SKM-1 (cell line): ENCODE data around the gene SLCO2A1.

Source experiments
- DNase-seq: peaks from one replicate; lab custom pipeline; 2025; ENCODE audit not compliant: unreplicated experiment; lab: John Stamatoyannopoulos, UW

Gene SLCO2A1

DNA sequence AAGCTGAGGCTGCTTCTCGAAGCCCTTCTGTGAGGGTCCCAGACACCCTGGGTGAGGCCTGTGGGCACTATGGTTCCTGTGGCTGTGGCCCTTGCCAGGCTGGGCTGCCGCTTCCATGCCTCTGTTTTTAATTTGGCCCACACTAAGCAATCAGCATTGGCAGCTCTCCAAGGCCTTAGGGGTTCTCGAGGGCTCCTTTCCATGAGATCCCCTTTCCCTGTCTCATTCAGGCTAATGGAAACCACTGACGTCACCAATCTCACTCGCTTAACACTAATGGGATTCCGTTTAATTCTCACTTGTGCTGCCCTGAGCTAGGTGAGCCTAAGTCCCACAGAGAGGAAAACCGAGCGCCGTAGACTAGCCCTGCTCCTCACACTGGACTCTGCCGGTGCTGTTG lies 73.8 kb downstream of the SLCO2A1 start:
- DNase-seq = no peak

DNA sequence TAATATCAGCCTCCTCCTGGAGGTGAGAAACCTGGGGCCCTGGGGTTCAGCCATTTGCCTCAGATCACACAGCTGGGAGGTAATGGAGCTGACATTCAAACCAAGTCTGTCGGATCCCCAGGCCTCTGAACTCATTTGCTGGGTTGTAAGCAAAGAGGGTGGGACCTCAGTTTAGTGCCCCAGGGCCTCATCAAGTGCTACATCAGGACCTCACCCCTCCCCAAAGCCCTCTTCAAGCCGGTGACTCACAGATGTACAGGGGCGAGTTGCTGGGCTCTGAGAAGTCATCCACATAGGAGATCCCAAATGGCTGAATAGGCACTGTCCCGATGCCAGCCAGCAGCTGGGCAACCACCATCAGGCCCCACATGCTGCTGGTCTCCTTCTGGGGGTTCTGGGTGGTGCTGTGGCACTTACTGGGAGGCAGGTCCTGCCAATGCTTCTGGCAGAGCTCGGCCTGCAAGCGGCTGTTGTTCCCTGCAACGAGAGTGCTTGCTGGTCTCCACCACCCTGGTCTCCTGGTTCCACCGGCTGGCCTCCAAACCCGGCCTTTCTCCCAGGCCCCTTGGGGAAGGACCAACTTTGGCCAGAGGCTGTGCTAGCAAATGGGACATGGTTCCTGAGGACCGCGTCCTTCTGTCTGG lies 74.9 kb downstream of the SLCO2A1 start:
- DNase-seq = no peak

DNA sequence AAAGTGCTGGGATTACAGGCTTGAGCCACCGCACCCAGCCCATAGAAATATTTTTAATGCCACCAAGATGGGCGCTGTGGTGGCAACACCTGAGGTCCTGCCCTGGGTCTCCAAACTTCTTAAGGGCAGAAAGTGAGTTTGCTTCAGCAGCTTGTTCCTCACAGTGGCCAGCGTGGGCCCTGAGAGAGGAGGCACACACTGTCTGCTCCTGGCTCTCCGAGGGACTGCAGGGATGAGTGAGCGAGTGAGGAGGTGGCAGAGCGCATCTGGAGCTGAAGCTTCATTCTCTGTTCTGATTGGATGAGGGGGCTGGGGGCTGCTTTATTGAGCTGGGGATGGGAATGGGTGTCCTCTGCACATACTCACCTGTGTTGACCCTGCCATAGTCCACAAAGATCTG lies 76.4 kb downstream of the SLCO2A1 start:
- no peak for DNase-seq

- no peak for DNase-seq
These were observed 80.3 kb downstream of the SLCO2A1 start for GRCh38 chr3:133949438-133949837.

GRCh38 chr3:133948996-133949395 lies 80.7 kb downstream of the SLCO2A1 start:
- no peak for DNase-seq

GRCh38 chr3:133948131-133948810 lies 81.5 kb downstream of the SLCO2A1 start:
- no peak for DNase-seq

DNA sequence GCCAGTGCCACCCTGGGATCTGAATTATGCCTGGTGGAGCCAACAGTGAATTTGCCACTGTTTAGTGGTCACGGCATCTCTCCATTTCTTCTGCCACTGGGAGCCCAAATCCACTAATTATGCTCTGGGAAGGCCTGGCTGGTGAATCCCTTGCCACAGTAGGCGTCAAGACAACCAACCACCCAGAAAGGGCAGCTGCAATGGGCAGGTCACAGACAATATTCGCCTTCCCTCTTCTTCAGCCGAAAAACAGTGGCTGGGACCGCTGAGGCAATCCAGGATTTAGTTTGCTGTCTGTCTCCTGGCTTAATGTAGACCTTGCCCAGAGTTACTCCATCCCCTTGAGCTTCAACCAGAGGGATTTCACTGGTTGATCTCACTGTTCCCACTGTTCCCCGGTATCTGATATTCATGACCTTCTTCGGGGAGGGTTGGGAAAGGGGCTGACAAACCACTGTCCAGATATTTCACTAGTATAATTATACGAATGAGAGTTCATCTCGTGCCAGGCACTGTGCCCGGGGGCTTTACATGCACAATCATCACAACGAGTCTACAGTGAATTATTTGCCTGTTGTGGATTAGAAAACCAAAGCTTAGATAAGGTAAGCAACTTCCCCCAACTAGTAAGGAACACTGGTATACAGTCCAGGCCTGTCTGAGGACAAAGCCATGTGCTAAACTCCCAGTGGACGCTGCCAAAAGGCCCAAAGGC lies 84.2 kb downstream of the SLCO2A1 start:
- DNase-seq = no peak

DNA sequence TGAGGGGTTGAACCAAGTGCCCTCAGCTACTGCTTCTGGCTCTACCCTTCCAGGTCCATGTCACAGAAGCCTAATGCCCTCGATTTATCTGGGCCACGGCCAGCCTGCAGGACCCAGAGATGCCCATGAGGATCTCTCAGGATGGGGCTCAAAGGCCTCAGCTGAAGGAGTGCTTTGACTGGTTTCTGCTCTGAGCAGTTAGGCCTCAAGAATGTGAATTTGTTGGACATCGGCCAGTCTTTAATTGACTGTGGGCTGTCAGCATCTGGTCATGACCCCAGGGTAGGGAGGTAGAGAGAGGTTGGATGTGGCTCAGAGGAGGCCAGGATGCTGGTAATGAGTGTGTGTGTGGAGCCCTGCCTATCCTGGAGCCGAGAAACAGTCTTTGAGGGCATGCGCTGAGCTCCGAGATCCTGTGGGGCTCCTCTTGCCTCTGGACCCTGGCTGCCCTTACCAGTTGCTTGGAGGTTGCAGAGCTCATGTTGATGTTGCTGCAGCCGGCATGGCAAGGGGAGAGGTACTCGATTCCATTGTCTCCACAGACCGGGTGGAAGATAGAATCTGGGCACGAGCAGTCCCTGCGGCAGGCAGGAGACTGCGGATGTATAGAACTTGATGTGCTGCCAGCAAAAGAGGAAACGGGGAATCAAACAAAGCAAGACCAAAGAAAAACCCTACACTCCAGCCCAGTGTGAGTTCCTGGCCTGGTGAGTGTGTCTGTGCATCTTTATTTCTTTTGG lies 84.9 kb downstream of the SLCO2A1 start:
- DNase-seq = no peak

DNA sequence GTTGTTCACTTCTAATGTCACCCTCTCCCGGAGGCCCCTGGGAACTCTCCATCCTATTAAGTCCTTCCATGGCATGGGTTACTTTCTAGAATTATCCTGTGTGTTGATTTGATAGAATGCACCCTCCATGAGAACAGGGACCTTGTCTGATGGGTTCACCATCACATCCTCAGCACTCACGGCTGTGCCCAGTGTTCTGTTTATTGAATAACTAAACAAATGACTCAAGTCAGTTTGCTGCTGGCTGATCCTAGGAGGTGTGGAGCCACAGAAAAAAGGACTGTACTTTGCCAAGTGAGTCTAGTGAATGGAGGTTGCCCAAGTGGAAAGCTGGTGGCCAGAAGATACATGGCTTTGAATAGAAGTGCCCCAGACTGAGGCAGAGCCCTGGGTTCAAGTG lies 85.5 kb downstream of the SLCO2A1 start:
- DNase-seq = no peak

- DNase-seq = no peak
These were observed 86.0 kb downstream of the SLCO2A1 start for GRCh38 chr3:133943639-133944141.

DNA sequence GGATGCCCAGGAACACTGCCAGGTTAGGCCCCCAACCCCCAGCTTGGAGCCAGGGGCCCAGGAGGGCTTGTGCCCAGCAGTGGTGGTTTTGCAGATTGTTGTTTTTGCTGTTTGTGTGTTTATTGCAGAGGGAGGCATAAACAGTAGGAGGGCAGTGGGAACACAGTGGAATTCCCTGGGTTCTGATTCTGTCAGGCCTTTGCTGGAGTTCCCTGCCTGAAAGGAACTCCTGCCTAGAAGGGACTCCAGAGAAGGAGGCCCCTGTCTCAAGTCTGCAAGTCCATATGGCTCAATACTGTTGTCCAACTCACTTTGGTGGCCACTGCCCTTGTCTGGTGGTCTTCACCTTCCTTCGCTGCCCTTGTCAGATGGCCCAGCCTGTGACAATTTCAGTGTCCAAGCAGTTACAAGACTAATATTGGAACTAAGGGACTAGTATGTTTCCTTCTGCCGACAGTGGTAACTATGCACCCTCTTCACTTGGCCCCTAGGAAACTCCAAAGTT lies 86.6 kb downstream of the SLCO2A1 start:
- DNase-seq = no peak

DNA sequence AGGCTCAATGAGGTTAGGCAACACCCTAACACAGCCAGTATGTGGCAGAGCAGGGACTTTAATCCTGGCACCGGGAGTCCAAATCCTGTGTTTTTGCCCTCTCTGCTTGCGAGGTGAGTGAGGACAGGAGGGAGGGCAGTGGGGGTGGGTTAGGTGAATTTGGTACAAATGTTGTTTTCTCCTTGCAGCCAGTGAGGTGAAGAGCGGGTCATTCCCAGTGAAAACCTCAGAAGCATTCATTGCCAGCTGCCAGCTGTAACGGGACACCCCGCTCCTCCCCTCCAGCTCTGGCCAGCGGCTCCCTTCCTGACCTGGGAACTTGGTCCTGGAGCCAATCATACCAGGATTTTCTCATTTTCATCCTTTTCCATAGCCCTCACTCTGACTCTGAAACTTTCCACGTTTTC lies 88.3 kb downstream of the SLCO2A1 start:
- no peak for DNase-seq

DNA sequence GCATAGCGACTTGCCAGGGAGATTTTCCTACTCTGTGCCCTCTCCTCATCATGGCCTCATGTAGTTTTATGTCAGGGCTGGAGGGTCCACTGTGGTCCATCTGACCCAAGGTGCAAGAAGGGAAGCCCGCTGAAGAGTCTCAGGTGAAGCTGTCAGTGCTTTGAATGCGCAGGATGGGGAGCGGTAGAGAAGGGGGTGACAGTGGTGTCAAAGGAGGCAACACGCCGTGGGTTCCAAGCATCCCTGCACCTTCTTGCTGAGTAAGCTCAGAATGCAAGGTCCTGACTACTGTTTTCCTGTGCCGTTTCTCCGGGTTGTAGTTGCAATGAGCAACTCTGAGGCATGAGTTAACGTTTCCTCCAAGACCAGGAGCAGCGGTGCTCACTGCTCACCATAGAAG lies 89.2 kb downstream of the SLCO2A1 start:
- no peak for DNase-seq

- no peak for DNase-seq
These were observed 90.3 kb downstream of the SLCO2A1 start for GRCh38 chr3:133939463-133939835.

- no peak for DNase-seq
These were observed 90.8 kb downstream of the SLCO2A1 start for GRCh38 chr3:133938770-133939462.

DNA sequence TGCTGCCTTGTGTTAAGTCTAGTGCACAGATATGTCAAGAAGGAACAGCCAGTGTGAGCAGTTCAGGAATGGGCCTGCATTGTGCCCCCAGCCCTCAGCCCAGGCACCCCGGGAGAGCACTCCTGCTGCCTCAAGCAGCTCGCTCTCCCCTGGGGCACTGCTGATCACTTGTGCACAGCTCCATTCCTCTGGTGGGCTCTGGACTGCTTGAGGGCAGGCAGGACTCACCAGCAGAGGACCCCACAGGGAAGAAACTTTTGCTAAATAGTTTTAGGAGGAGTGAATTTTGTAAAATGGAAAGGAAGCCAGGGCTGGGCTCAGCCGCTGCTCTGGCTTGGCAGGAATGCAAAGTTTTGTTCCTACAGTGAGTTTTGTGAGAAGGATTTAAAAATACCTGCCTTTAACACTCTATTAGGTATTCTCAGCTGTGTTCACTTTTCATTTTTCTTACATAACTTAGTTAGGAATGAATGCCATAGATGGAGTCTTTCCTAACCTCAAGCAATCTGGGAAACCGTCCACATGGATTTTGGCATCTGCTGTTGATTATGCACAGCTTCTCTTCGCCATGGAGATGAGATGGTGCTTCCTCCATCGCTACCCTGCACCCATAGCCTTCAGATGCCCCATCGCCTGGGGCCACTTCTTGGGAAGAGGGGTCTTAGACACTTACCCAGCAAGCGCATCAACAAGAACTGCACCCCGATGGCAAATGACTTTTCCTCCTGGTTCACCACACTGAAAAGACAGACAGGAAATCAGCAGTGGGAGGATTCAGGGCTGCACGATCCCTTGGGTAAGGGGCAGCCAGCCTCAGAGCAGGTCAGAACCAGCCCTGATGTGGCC lies 91.7 kb downstream of the SLCO2A1 start:
- no peak for DNase-seq

DNA sequence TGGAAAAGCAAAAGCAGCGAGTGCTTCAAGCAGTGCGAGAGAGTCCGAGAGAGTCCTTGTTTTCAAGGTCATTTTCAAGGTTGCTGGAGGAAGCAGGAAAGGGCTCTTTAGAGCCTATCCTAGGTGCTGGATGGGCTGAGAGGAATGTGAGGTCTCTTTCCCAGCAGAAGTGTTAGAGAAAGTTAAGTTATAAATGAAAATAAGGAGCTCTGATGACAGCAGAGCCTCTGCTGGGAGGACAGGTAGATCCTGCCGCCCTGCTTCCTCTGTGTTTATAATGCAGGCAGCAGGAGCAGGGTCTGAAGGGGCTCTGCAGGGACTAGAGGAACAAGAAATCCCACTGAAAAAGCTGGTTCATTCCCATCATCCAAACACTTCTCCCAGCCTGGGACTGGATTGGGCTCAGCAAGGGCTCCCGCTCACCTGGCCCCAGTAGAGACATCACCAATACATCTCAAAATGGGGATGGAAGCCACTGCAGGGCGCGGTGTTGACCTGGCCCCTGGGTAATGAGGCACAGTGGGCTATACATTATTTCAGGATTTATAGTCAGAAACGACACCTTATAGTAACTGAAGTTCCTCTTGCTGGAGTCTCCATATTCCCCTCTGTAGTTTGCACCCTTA lies 92.6 kb downstream of the SLCO2A1 start:
- DNase-seq = no peak

DNA sequence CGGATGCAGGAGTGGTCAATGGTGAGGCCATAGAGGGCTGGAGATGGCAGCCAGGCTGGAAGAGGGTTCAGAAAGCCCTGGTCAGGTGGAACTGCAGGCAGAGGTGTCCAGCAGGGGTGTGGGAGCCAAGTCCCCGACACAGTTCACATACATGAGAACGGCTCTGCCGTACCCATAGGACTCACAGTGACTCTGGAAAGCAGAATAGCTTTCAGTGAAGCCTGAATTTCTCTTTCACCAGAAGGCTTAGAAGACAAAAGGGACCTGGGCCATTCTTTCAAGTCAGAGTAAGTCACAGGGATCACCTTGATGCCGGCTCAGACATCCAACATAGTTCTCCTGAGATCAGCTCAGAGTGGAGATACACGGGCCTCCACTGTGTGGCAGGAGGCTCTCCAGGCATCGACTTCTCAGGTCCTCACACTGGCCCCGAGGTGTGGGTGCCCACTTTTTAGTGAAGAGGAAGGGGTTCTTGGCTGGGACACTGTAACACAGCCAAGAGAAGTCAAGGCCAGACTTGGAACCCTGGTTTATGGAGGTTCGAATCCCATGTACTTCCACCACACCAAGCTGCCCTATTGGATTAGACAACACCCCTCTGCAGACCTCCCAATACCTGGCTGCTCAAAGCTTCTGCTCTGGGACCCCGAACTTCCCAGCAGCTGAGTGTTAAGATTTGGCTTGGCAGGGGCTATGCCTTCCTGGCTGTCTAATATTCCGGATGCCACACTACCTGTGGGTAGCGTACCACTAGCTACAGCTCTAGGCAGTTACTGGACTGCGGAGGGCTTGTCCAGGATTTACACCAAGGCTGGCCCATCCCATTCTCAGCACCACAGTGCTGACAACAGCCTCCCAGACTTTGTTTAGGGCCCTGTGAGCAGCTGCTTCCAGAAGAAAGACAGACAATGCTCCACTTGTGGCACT lies 93.6 kb downstream of the SLCO2A1 start:
- DNase-seq = no peak
